Activated CD8-positive, alpha-beta memory T cell treated with anti-CD3 and anti-CD28 coated beads, Interleukin-2, amount 50 U/mL, for 48 hours (primary cell): ENCODE data around the gene WBP4.
A peak's percentile ranks its signal among the peaks of the same experiment; 100 is the strongest.

Experiments used
- DNase-seq: peaks from one replicate; pipeline ENCODE4 v3.0.0-alpha.2; 2020

The WBP4 gene

GRCh38 chr13:41049480-41050440, 11.5 kb upstream of the WBP4 start:
- DNase-seq = no peak

GRCh38 chr13:41052441-41052840, 8.9 kb upstream of the WBP4 start:
- DNase-seq = no peak

GRCh38 chr13:41053384-41053826, 7.9 kb upstream of the WBP4 start:
- DNase-seq = no peak

- no peak for DNase-seq
Observed at GRCh38 chr13:41054212-41054877, 7.0 kb upstream of the WBP4 start.

GRCh38 chr13:41054919-41055619, 6.2 kb upstream of the WBP4 start:
- no peak for DNase-seq

GRCh38 chr13:41056194-41056593, 5.1 kb upstream of the WBP4 start:
- no peak for DNase-seq

- DNase-seq = no peak
Observed at GRCh38 chr13:41056826-41057711, 4.2 kb upstream of the WBP4 start.

GRCh38 chr13:41058295-41059070, 2.8 kb upstream of the WBP4 start:
- no peak for DNase-seq

- DNase-seq = no peak
Observed at GRCh38 chr13:41059456-41060081, 1.7 kb upstream of the WBP4 start.

- peak; percentile 89 for DNase-seq
Observed at GRCh38 chr13:41060082-41060723, 1.1 kb upstream of the WBP4 start.

GRCh38 chr13:41060724-41061074, 610 bp upstream of the WBP4 start:
- DNase-seq = peak; percentile 96

- DNase-seq = no peak
Observed at GRCh38 chr13:41061914-41062837, 867 bp downstream of the WBP4 start.

- no peak for DNase-seq
Observed at GRCh38 chr13:41064493-41064892, 3.2 kb downstream of the WBP4 start.

- no peak for DNase-seq
Observed at GRCh38 chr13:41065078-41065477, 3.8 kb downstream of the WBP4 start.

GRCh38 chr13:41074523-41074922, 13.2 kb downstream of the WBP4 start:
- DNase-seq = no peak

- DNase-seq = no peak
Observed at GRCh38 chr13:41075034-41075433, 13.7 kb downstream of the WBP4 start.

GRCh38 chr13:41075485-41075884, 14.2 kb downstream of the WBP4 start:
- DNase-seq = no peak

GRCh38 chr13:41077475-41077874, 16.2 kb downstream of the WBP4 start:
- no peak for DNase-seq

- DNase-seq = no peak
Observed at GRCh38 chr13:41079725-41080124, 18.4 kb downstream of the WBP4 start.
